Kidney capillary endothelial cell (primary cell): ENCODE measurements around the gene RGS6.
"Not testable (repeated sequence)": the region's sequence is repeated elsewhere in the genome, so short reads cannot be mapped to it uniquely, and the experiment has no call there.

Experiments
- DNase-seq: peaks from one replicate; pipeline ENCODE4 v3.0.0-alpha.2; 2018; ENCODE audit warnings: low spot score

Gene RGS6

DNA sequence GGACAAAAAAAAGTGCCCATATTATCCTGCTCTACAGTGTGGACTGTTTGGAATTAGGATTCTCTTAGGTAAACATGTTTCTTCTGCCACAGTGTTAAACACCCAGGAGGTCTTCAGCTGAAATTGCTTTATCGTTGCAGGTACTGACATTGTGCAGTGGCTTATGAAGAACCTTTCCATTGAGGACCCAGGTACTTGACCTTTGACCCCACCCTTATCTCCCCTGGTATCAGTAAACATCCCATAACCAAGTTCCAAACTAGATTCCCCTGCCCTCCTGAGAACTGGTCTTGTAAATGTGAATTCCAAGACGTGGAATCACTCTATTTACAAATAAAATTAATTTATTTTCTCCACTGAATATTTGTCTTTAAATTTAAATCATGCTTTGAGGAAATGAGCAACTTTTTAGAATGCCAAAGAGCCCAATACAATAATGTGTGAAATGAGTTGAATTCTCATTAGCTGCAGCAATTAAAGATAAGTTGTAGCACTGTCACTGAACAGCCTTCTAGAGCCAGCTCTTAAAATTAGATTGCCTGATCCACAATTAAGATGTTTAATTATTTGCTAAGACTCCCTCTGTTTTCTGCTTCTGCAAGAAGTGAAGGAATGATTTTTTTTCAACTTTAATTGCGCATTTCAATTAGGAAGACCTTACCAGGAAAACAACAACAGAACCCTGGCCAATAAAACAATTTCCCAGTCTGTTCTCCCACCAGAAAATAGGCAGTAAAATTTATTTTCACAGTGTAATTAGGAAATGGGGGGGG, 522.3 kb downstream of the RGS6 start:
- no peak for DNase-seq

DNA sequence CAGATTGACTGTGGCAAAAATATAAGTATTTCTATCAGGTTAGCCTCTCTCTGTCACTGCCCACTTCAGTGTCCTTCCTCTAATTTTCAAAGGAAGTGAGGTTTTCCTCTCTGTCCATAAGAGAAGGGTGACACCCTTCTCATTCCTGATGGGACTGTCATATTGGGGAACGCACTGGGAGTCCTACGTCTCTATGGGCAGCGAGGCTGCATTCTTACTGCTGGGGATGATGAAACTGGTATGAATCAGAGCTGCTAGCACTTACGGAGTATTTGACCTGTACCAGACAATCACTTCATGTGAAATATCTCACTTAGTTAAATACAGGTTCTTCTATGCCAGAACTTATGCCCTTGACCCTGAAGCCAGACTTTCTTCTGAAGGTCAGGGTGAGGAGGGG, 525.4 kb downstream of the RGS6 start:
- no peak for DNase-seq

DNA sequence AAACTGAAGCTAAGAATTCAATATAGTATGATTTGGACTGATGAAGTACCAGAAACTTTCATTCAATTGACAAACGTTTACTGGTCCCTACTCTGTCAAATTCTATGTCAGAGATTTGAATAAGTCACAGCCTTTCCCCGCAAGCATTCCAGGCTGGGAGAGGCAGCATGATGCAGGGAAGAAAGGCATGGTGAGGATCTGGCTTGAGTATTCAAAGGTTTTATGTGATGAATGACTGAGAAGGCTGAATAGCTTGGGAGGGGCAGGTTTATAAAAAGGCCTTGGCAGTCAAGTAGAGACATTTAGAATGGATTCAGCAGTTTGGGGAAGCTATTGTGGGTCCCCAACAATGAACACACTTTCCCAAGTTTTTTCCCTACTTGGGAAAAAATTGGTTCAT, 529.8 kb downstream of the RGS6 start:
- DNase-seq = no peak

DNA sequence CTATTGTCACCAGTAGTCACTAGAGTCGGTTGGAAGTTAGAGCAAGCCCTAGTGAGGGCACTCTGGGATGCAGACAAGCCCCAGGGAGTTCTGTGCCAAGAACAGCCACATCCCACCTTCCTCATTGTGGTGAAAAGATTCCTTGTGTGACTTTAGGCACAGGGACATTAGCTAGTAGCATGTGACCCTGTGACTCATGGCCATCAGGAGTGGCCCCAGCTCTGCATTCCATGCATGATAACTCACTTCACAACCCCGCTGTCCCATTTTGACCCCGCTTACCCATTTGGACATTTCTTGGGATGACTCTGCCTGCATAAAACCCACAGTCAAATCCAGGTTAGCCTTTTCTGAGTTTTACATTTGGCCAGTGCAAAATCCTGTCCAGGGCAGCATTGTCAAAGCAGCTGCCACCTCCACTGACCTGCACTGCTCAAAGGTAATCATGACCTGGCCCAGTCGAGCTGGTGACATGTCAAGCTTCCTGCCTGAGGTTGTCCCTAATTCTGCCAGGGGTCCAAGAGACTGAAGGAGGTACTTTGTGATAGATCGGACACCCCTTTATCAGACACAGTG, 531.1 kb downstream of the RGS6 start:
- DNase-seq = no peak

DNA sequence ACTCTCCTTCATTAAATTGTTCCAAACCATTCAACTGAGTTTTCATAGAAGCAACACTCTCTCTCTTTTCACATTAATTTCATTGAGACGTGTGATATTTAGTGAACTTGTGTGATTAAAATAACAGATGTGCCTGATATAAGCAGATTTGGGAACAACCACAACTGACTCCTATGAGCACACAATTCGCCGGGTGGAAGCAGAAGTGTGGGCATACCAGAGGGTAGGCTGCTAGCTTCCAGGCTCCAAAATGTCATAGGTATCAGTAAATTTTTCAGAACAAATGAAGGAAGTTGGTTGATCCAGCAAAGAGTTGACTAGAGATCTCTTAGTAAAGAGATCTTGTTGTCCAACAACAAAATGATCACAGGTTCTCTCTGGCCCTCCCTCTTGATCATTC, 532.0 kb downstream of the RGS6 start:
- no peak for DNase-seq

DNA sequence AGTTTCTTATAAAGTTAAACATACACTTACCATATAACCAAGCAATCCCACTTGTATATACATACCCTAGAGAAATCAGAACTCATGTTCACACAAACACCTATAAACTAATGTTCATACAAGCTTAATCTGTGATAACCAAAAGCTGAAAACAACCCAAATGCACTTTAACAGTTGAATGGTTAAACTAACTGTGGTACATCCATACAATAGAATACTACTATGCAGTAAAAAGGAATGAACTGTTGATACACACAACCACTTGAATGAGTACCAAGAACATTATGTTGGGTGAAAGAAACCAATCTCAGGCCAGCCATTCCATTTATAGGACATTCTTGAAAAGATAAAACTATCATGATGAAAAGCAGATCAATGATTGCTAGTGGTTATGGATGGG, 534.1 kb downstream of the RGS6 start:
- DNase-seq = no peak

DNA sequence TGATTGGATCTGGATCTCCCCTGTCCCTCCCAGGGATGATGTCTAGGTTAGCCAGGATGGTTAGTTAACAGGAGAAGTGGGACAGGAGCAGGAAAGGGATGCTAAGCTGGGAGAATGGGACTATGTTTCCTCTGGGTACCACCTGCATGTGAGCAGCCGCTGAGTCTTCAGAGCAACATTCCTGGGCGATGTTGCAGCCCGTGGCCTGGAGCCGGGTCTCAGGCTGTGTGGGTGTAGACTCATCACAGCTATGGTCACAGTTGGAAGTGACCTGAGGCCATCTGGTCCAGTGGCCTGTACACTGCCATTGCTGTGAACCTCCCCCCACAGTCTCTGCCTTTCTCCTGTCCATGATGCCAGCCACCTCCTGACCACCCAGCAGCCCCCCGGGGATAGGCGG, 539.1 kb downstream of the RGS6 start:
- no peak for DNase-seq

DNA sequence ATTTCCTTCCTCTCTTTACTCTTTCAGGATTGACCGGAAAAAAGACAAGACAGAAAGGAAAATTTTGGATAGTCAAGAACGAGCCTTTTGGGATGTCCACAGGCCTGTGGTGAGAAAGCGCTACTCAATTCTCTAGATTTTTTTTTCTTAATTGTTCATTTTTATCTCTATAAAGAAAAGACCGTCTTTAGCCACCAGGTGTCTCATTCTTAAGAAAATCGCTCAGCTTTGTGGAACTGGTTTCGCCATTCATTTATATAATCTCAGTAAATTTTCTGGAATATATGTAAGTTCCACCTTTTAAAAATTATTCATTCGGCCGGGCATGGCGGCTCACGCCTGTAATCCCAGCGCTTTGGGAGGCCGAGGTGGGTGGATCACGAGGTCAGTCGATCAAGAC, 540.6 kb downstream of the RGS6 start:
- no peak for DNase-seq

DNA sequence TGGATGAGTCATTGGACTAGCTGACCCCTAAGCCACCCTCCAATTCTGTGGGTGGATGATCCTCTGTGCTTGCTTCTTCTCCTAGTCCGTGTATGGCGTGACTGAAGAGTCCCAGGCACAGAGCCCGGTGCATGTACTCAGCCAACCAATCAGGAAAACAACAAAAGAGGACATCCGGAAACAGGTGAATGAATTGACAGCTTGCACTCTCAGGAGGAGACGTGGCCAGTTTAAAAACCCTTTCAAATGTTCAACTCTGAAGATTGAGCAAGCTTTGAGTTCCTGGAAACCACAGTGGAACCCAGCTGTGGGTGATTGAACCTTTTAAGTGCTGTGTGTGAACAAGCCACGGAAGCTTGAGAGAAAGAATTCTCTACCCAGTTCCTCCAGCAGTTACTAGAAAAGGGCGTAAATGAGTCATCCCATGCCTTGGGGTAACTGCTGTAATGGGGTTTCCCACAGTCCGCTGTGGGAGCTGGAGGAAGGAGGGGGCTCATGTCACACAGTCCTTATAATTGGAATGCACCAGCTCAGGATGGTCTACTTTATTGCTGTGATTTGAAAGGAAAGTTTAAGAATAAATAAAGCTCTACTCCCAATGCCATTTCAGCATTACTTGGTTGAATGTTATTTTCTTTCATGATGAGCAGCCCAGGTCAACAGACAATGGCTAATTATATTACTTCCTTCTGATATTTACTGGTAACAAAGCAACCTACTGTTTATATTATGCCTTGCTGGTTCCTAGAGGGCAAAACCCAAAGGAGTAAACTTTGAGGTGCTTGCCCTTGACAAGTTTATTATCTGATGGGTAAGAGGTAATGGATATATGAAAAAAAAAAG, 544.6 kb downstream of the RGS6 start:
- DNase-seq = no peak

DNA sequence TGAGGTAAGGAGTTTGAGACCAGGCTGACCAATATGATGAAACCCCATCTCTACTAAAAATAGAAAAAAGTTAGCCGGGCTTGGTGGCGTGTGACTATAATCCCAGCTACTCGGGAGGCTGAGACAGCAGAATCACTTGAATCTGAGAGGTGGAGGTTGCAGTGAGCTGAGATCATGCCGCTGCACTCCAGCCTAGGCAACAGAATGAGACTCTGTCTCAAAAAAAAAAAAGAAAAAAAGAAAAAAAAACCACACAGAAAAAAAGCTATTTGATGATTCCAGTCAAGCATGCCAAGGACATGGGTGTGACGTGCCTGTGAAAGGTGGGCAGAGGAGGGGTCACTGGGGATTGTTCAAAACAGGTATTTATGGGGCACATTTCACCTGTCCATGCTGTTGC, 545.3 kb downstream of the RGS6 start:
- not testable (repeated sequence) for DNase-seq

DNA sequence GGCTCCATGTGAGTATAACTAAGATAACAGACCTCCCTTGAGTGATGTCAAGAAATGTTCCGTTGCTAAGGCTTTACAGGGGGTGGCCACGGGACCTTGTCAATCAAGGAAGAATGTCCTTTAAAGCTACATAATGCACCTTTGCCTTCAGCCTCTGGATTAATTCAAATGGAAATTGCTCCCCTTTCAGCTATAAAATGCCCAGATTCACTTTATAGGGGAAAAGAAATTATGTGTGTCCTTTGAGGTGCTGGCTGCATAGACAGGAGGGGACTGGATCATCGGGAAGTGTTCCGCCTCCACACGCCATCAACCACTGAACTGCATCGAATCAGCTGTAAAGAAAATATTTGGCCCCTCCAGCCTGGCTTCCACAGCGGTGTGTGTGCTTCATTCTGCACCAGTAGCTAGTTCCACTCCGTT, 546.3 kb downstream of the RGS6 start:
- no peak for DNase-seq

DNA sequence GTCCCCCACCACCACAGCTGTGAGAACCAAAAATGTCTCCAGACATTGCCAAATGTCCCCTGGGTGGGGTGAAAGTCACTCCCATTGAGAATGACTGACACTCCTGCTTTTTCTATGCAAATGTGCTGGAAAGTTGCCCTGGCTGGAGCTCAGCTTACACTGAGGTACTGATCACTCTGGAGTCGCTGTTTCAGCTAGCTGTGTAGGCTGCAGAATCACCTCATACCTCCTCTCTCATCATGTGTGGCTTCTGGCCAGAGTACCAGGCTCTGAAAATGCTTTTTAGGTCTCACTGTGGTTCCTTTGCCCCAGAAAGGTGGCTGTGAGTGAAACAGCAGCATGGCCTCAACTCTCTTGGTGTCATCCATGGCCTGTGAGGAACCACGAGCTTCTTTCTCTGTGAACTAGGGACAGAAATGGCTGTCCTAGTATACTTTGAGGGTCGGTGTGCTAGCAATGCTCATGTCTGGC, 547.3 kb downstream of the RGS6 start:
- DNase-seq = no peak

DNA sequence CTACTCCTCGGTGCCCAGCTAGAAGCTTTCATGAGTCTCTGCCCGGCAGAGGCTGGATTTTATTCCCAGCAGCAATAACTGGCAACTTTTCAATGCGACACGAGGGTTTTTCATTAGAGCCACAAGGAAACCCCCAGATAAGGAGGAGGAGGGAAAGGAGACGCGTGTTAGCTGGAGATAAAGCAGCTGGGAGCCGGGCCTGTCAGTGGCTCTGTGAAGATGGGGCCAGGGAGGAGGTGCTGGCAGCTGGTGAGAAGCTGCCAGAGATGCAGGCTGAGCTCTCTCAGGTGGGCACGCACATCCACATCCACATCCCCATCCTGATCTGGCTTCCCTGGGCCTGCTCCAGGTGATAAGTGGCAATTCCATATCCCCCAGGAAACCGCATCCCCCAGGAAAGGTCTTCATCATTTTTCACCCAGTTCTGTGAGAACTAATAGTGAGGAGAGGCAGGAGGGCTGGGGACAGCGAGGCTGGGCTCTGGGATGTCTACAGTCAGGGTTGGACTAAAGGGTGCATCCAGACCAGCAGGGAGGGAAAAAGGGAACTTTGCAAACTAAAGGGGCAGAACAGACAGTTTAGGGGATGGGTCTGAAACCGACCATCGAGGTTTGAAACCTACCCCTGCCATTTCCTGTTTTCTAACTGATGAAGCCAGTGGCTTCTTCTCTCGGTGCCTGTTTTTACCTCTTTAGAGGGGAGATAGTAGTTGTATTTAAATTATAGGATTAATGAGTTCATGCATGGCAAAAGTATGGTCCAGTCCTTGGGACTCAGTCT, 548.4 kb downstream of the RGS6 start:
- no peak for DNase-seq

DNA sequence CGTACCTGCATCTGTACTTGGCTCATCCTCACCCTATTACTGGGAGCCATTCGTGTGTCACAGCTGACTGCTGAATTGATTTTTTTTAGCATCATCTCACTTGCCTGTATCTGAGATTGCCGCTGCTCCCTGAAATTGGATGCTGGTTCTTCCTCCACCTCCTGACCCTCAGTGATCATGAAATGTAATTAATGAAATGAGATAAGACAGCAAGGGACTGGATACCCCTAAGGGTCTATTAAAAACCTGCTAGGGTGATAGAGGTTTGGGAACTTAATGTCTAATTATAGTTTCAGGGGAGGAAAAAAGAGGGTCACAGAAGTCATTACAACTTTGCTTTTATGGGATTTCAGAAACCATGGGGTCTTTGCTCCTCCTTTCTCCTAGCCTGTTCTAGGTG, 551.1 kb downstream of the RGS6 start:
- no peak for DNase-seq

DNA sequence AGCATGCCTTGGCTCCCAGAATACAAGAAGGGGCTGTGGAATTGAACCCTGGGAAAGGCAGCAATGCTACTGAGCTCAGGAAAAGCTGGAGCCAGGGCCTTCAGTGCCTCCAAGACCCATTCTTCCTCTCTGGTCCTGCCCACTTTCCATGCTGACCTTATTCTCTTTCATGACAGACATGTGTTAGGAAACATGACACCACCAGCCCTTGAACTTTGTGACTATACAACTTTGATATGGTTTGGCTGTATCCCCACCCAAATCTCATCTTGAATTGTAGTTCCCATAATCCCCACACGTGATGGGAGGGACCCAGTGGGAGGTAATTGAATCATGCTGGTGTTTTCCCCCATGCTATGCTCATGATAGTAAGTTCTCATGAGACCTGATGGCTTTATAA, 553.5 kb downstream of the RGS6 start:
- no peak for DNase-seq

DNA sequence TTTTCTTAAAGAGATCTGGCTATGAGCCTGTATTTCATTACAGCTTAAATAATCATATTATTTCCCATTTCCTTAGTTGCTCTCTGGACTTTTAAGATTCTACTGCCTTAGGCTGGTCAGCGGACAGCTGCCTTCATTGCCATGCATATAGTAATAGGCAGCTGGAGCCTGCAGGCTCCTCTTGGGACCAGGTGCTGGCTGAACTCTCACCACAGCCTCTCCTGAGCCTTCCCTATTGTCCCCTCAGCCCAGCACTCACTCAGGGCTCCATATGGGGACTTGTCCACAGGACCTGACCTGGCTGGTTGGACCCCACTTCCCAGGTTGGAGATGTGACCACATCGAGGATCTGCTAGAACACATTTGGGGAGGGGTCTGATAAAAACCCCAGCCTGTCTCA, 556.3 kb downstream of the RGS6 start:
- no peak for DNase-seq

DNA sequence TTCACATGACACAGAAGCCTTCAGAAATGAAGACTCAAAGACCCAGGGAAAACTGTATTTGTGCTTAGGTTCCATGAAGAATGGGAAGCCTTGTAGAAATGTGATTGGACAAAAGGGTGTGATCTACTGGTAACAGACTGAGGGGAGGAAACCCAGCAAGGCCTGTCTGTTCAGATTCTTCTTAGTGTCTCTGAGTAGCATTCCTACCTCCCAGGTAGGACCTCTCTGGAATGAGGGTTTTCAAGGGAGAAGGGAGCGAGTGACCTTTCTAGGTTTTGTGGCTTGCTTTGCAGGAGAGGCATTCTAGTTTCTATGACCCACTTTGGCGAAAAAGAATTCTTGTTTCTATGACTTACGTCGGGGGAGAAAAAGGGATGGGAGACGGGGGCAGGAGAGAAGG, 560.0 kb downstream of the RGS6 start:
- DNase-seq = no peak

DNA sequence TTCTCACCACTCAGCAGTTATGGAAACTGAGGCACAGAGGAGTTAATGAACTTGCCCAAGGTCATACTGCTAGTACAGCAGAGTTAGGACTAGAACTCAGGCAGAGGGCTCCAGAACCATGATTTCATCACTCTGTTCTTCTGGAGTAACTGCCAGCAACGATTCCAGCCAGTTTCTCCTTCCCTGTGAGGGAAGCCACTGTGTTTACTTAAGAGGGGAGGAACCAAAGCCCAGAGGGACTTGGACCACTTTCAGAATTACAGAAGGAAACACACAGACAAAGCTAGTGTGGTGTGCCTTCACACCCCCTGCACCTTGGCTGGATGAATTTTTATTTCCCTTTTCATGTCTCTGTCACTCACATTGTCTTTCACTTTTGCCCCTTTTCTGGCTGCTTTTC, 563.4 kb downstream of the RGS6 start:
- DNase-seq = no peak

DNA sequence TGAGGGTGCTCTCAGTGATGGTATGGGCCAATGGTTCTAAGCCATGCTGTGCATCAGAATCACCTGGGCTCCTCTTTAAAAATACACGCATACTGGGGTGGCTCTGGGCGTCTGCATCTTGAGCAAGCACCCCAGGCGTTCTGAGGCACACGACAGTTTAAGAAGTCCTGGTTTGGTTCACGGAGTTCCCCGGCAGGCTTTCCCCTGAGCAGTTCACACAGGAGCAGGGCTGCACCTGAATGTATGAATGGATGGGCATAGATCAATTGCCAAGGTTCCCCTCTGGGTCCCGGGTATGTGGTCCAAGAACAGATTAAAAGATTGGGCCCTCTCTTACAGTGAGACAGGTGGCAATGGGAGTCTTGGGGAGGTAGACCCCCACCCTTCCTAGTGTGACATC, 566.4 kb downstream of the RGS6 start:
- DNase-seq = no peak

DNA sequence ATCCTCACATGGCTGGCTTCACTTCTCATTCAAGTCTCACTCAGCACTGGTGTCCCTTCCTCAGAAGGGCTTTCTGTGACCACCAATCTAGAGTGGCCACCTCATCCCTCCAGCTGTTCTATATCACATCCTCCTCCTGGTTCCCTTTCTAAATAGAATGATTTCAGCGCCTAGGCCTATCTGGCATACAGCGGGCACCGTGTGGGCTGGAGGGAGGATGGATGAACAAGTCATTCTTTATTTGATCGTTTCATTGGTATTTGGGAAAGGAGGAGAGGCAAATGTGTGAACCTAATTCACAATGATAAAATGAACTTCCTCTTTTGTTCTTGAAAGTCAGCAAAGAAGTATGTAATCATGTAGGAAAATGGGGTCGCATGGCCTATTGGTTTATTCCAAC, 567.5 kb downstream of the RGS6 start:
- DNase-seq = no peak

DNA sequence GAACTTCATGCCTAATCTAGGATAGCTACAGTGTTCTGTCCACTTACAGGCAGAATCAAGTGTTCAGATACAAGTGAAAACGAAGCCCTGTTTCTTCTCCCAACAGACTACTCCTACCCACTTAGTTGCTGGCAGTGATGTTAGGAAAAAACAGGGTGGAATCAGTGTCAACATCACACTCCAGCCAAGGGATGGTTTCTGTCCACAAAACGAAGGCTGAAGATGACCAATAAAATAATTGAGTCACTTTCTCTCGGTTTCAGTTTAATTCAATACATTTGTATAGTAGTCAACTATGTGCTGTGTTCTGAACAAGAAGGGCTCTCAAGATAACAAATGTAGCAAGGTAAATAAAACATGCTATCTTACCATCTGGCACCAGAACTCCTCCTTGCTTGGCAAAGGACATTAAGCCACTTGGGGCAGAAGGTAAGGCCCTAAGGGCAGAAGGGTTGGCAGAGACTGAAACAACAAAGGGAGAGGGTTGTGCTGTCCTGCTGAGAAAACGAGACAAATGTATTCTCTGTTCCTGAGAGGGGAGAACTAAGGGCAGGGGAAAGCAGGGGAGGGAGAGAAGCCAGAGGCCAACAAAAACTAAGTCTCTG, 568.1 kb downstream of the RGS6 start:
- DNase-seq = no peak

DNA sequence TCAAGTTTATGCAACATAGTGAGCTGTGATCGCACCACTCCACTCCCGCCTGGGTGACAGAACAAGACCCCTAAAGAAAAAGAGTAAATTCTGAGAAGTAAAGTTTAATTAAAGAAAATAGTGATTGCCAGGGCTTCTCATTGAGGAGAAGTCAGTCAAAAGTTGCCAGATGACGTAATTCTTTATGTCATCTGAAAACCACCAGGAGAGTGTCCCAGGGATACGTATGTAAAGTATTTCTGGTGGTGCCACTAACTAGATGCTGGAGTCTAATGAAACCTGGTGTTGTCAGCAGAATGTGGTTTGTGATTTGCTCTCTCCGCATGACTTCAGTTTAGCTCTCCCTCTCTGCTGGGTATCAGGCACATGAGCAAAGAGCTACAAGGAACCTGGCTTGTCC, 569.2 kb downstream of the RGS6 start:
- no peak for DNase-seq
